ENCODE measurements around the gene HSPB1.

HSPB1 gene

GRCh38 chr7:76328389-76328788 lies 25.9 kb downstream of the HSPB1 start:
- in situ Hi-C loops (cut with HindIII; ENCODE audit: low sequenced_read_pairs): no loop called here

DNA sequence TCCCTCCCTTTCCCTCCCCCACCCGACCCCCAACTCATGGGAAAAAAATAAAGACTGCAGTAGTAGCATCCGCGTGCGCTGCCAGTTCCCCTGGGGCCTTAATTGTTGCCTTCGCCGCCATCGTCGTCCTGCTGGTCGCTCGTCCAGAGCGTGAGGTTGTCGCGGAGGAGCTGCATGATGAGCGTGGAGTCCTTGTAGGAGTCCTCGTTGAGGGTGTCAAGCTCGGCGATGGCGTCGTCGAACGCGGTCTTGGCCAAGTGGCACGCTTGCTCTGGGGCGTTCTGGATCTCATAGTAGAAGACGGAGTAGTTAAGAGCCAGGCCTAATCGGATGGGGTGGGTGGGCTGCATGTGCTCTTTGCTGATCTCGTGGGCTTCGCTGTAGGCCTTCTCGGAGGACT lies 27.0 kb downstream of the HSPB1 start:
- in situ Hi-C loops (cut with HindIII; ENCODE audit: low sequenced_read_pairs): no loop called here

DNA sequence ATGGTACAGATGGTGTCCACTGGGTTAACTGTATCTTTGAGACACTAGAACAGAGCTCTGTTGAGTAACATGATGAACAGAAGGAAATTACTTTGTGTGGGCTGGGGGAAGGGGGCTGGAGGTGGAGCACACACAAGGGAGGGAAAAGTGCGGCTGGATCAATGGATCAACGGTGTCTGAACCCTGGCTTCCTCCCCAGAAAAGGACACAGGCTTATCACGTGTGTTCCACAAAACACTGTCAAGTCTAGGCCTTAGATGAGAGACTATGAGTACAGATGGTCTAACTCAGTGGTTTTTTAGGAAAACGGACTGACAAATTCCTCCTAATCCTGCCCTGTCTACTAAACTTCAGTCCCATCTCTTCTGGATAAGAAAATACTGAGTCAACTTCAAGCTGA lies 27.8 kb downstream of the HSPB1 start:
- in situ Hi-C loops (cut with HindIII; ENCODE audit: low sequenced_read_pairs): no loop called here

DNA sequence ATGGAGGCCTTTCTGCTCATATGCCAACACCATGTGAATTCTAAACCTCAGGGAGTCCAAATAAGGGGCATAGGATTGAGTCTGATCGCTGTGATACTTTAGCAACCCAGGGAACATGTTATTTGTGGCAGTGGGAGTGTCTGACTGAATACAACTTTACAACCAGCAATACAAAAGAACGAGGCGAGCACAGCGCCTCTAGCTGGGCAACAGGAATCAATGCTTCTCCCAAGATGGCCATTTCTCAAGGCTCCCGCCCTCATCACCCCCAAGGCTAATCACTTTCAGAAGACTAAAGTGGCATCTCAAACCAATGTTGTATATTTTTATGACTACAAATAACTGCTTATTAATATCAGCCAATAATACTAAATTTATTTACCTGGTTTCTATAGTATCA lies 28.2 kb downstream of the HSPB1 start:
- in situ Hi-C loops (cut with HindIII; ENCODE audit: low sequenced_read_pairs): no loop called here

DNA sequence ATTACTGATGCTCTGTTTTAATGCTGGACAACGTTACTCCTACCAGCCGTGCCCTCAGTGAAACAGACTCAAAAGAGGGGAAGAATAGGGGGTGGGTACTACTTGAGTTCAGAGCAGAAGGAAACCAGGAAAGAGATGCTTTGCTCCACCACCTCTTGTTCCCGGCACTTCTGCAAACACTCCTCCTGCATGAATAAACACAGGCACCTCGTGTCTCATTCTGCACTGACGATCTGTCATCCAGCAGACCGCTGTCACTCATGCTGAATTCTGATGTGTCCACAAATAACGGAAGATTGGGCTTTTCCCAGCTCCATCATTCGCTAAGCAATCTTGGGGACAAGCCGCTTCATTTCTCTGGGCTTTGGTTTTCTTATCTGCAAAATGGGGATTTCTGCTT lies 29.6 kb downstream of the HSPB1 start:
- in situ Hi-C loops (cut with HindIII; ENCODE audit: low sequenced_read_pairs): no loop called here

GRCh38 chr7:76333511-76334101 lies 31.1 kb downstream of the HSPB1 start:
- in situ Hi-C loops (cut with HindIII; ENCODE audit: low sequenced_read_pairs): no loop called here

GRCh38 chr7:76334320-76334967 lies 32.0 kb downstream of the HSPB1 start:
- in situ Hi-C loops (cut with HindIII; ENCODE audit: low sequenced_read_pairs): no loop called here

DNA sequence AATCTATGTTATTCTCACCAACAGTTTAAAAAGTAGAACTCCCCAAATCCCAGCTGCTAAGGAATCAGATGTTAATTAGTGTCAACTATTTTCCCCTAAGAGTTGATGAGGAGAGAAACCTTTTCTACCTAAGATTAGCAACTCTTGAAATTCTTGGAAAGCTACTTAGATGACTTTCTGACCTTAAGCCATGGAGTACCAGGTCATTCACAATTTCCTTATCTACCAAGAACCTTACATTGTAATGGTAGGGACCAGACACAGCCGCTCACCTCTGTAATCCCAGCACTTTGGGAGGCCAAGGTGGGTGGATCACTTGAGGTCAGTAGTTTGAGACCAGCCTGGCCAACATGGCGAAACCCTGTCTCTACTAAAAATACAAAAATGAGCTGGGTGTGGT lies 32.9 kb downstream of the HSPB1 start:
- in situ Hi-C loops (cut with HindIII; ENCODE audit: low sequenced_read_pairs): loop anchor here (5.0 kb wide), 1 partner anchor 87 kb away; the partner anchor contains the start of gene ZP3

GRCh38 chr7:76336094-76336493 lies 33.6 kb downstream of the HSPB1 start:
- in situ Hi-C loops (cut with HindIII; ENCODE audit: low sequenced_read_pairs): loop anchor here (5.0 kb wide), 1 partner anchor 86 kb away; the partner anchor contains the start of gene ZP3

- in situ Hi-C loops (cut with HindIII; ENCODE audit: low sequenced_read_pairs): loop anchor here (5.0 kb wide), 1 partner anchor 85 kb away; the partner anchor contains the start of gene ZP3
Measured at GRCh38 chr7:76337147-76337546, 34.7 kb downstream of the HSPB1 start.

DNA sequence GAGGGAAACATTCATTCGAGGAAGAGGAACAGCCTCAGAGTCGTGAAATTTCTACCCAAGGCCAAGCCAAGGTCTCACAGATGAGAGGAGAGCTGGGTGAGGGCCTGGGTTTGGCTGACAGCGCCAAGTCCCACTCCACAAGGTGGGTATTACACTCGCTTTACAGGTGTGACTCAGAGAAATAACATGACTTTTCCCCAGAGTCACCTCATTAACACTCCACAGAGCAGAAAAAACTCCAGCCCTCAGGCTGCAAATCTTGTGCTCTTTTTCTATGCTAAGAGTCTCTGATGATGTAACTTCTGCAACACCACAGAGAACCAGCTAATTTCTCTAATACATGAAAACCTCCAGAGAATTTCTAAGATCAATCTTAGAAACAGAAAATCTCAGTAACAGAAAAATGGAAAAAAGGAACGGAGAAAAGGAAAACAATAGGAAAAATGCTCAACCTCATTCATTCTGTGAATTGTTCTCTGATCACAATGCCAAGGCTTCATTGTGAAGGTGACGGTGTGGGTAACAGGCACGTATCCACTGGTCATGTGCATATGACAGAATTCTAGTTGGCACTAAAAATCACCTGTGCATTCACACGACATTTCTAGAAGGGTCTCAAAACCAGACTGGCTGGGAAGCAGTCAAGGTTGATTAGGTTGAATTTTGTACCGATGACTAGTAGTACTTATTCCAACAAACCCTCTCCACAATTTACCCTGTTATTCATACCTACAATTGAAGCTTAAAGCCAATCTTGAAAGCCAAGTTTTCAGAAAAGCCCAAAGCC lies 36.0 kb downstream of the HSPB1 start:
- in situ Hi-C loops (cut with HindIII; ENCODE audit: low sequenced_read_pairs): loop anchor here (5.0 kb wide), 1 partner anchor 84 kb away; the partner anchor contains the start of gene ZP3

DNA sequence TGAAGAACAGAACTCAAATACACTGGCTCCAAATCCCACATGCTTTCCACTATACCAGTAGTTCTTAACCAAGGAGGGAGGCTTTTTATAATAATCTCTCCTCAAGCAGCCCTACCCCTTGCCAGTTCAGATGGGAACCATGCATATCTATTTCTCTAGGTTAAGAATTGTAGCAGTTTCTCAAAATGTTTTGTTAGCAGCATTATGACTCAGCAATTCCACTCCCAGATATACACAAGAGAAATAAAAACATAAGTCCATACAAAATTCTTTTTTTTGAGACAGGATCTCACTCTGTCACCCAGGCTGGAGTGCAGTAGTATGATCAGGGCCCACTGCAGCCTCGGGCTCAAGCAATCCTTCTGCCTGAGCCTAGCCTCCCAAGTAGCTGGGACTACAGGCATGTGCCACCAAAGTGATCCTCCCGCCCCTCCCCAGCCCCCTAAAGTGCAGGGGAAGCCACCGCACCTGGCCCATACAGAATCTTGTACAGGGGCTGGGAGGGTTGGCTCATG lies 38.2 kb downstream of the HSPB1 start:
- in situ Hi-C loops (cut with HindIII; ENCODE audit: low sequenced_read_pairs): no loop called here

DNA sequence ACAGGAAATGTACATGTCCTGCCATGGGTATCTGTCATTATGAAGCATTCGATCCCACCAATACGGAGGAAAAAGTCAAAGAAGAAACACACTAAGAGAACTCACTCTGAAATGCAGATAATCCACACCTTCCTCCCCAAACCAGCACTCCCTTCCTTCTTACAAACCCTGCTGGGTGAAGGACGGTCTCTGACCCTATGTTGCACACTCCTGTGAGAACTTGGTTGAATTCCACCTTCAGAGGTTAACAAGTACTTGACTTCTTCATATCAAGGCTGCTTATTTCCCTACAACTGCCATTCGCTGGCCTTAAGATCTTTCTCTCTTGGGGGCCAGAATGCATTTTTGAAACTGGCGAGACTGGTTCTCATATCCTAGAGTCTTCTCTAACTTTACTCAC lies 39.7 kb downstream of the HSPB1 start:
- in situ Hi-C loops (cut with HindIII; ENCODE audit: low sequenced_read_pairs): no loop called here

DNA sequence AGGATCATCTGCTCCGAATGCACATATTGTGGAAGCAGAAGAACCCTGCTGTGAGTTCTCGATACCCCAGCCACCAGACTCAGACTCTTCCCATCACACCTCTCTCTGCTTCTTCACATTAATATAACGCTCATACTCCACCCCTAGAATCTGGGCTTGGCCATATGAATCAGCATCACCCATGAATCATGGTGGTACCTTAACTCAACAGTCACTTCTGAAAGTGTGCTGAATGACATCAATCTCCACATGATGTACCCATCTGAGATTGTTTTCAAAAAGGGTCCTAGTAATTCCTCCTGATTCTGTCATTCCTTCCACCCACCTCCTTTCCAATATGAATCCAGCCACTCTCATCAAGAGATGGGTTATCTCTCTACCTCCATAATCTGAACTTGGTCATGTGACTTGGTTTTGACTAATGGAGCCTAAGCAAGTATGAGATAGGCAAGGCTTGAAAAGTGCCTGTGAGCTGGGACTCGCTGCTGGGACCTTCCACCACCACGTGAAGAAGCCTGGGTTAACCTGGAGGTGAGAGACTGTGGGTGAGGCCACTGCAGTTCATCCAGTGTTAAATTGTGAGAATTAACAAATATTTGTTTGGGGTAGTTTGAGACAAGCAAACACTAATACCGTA lies 40.9 kb downstream of the HSPB1 start:
- in situ Hi-C loops (cut with HindIII; ENCODE audit: low sequenced_read_pairs): no loop called here

- in situ Hi-C loops (cut with HindIII; ENCODE audit: low sequenced_read_pairs): no loop called here
Measured at GRCh38 chr7:76343931-76344321, 41.5 kb downstream of the HSPB1 start.

- in situ Hi-C loops (cut with HindIII; ENCODE audit: low sequenced_read_pairs): no loop called here
Measured at GRCh38 chr7:76346097-76346496, 43.6 kb downstream of the HSPB1 start.

- in situ Hi-C loops (cut with HindIII; ENCODE audit: low sequenced_read_pairs): no loop called here
Measured at GRCh38 chr7:76346778-76347177, 44.3 kb downstream of the HSPB1 start.

DNA sequence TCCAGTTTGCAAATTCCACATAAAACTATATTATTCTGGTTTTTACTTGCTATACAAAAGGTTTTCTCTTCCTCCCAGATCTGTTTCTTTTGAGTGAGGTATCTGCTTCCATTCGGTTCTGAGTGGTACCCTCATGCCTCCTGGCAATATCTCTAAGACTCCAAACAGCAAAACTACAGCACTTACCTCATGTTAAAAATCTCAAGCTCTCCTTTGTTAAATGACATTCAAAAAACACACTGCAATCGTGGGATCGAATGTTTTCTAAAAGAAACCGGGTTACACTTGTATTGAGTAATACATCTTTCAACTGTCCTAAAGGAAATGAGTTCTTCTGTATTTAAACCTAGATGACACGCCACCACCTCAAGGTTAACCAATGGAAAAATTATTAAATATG lies 45.2 kb downstream of the HSPB1 start:
- in situ Hi-C loops (cut with HindIII; ENCODE audit: low sequenced_read_pairs): no loop called here

DNA sequence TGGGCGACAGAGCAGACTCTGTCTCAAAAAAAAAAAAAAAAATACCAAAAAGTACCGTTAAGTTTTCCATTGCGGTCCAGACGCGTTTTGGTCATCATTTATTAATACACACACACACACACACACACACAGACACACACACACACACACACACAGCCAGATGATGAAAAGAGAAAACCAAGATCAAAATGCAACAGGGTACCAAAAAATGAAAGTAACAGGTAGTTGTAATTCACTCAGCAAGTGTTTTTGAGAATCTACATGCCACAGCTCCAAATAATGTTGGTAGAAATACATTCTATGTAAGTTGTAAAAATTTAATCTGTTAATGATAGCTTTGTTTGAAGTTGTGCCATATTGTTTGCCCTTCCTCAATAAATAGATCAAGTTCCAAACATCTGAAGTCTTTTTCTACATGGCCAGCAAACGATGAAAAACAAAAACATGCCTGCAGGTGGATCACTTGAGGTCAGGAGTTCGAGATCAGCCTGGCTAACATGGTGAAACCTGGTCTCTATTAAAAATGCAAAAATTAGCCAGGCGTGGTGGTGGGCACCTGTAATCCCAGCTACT lies 46.9 kb downstream of the HSPB1 start:
- in situ Hi-C loops (cut with HindIII; ENCODE audit: low sequenced_read_pairs): no loop called here

- in situ Hi-C loops (cut with HindIII; ENCODE audit: low sequenced_read_pairs): no loop called here
Measured at GRCh38 chr7:76351372-76351771, 48.9 kb downstream of the HSPB1 start.

- in situ Hi-C loops (cut with HindIII; ENCODE audit: low sequenced_read_pairs): no loop called here
Measured at GRCh38 chr7:76352193-76352592, 49.7 kb downstream of the HSPB1 start.
